Measurements from ENCODE around the gene NPHP4. TPM values are rescaled to one million over a fixed set of nuclear protein-coding genes. Genes with fewer than 3 reads are reported as not detected.

NPHP4 gene
- total and polyA plus RNA-seq, 2 donors (not counting 3 experiments of a cell fraction or from before 2014, with no cell fraction given) = 4.4 to 11.7 TPM

DNA sequence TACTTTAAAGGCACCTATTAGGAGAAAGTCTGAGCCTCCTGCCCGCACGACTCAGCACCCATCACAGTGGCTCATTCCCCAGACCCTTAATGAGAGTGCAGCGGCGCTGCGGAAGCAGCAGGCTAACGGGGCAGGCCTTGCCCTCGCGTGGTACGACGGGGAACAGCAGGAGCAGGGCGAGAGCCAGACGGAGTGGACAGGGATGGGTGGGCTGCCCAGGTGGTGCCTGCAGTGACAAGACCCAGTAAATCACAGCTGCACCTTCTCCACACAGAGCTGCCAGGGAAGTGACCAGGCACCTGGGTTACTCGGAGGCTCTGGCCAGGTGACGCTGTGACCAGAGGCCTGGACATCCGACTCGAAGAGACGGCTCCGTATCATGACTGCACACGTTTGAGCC, 131.9 kb downstream of the NPHP4 start:
- no peak for FAIRE-seq
- Histone ChIP-seq H3K4me2 (ENCODE audit: insufficient read depth, low read length) (no peak overlapping the region), H3K4me1 (ENCODE audit: control insufficient read depth, extremely low read depth, insufficient read depth, low read length) (no peaks in the 10 kb centered on the region), H3K36me3 (ENCODE audit: control insufficient read depth in 2 of 2, extremely low read depth in 1 of 2, insufficient read depth in 2 of 2, low read length in 2 of 2) (no peaks in the 10 kb centered on the region), H3K79me2 (ENCODE audit: control insufficient read depth, insufficient read depth, low read length) (no peaks in the 10 kb centered on the region), H4K20me1 (replicated peaks; ENCODE audit: control insufficient read depth, extremely low read depth, insufficient read depth, low read length) (no peaks in the 10 kb centered on the region), H3K9me3 (replicated peaks; ENCODE audit: control insufficient read depth, insufficient read depth, low read length) (no peaks in the 10 kb centered on the region), H3K9me1 (replicated peaks; ENCODE audit: control insufficient read depth, extremely low read depth, insufficient read depth, low read length) (no peaks in the 10 kb centered on the region), H2AFZ (ENCODE audit: low read depth, low read length) (no peak overlapping the region), H3K4me3 (replicated peaks in 1 of 3; ENCODE audit: insufficient read depth in 1 of 3, low read depth in 1 of 3, low read length in 3 of 3) (no peak overlapping the region), H3K27ac (ENCODE audit: insufficient read depth, low read depth, low read length) (no peak overlapping the region), H3K27me3 (ENCODE audit: control insufficient read depth in 2 of 2, insufficient read depth in 2 of 2, low read length in 2 of 2) (no peaks in the 10 kb centered on the region), H3K9ac (replicated peaks; ENCODE audit: extremely low read depth, insufficient read depth, low read length) (no peak overlapping the region)
- ChIA-PET POLR2A (no interaction called here), CTCF (no interaction called here)
- no peak for DNase-seq (ENCODE audit: low read depth, low spot score)
- no TSS peak for BruUV-seq (replicated peaks)
- intact Hi-C loops (cut with micrococcal nuclease) (no loop called here), dilution Hi-C loops (cut with MboI; ENCODE audit: extremely low pct_ligation_motif_present, low sequenced_read_pairs) (no loop called here)
- no peak for TF ChIP-seq MYC (IDR thresholded peaks at IDR 0.05; ENCODE audit: low read depth, low read length)
- TF ChIP-seq POLR2A (IDR thresholded peaks at IDR 0.05; ENCODE audit: low read depth, low read length) = no peak
- TF ChIP-seq EZH2 (IDR thresholded peaks at IDR 0.05; ENCODE audit: borderline replicate concordance, low read depth, low read length, severe bottlenecking) = no peak
- TF ChIP-seq, protein P1, sequence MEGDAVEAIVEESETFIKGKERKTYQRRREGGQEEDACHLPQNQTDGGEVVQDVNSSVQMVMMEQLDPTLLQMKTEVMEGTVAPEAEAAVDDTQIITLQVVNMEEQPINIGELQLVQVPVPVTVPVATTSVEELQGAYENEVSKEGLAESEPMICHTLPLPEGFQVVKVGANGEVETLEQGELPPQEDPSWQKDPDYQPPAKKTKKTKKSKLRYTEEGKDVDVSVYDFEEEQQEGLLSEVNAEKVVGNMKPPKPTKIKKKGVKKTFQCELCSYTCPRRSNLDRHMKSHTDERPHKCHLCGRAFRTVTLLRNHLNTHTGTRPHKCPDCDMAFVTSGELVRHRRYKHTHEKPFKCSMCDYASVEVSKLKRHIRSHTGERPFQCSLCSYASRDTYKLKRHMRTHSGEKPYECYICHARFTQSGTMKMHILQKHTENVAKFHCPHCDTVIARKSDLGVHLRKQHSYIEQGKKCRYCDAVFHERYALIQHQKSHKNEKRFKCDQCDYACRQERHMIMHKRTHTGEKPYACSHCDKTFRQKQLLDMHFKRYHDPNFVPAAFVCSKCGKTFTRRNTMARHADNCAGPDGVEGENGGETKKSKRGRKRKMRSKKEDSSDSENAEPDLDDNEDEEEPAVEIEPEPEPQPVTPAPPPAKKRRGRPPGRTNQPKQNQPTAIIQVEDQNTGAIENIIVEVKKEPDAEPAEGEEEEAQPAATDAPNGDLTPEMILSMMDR (IDR thresholded peaks at IDR 0.05; ENCODE audit: extremely low read depth in 1 of 2, insufficient read depth in 1 of 2, low read depth in 1 of 2, low read length in 2 of 2) = no peak
- TF ChIP-seq, protein P2, sequence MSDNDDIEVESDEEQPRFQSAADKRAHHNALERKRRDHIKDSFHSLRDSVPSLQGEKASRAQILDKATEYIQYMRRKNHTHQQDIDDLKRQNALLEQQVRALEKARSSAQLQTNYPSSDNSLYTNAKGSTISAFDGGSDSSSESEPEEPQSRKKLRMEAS (IDR thresholded peaks at IDR 0.05; ENCODE audit: insufficient read depth, insufficient read length) = no peak
- TF ChIP-seq JUN (IDR thresholded peaks at IDR 0.05; ENCODE audit: borderline replicate concordance, insufficient read depth, insufficient read length, low read depth) = no peak
- no peak for TF ChIP-seq GATA2 (IDR thresholded peaks at IDR 0.05; ENCODE audit: insufficient read depth, insufficient read length, low read depth, low read length)
- TF ChIP-seq POLR2AphosphoS5 (IDR thresholded peaks at IDR 0.05; ENCODE audit: insufficient read depth, low read depth, low read length) = no peak
- no peak for TF ChIP-seq FOS (IDR thresholded peaks at IDR 0.05; ENCODE audit: borderline replicate concordance, insufficient read depth, low read length)

All from endothelial cell of umbilical vein (primary cell).